Left kidney (tissue), 8 donors: ENCODE results near the gene PSME1. TPM values are rescaled to one million over a fixed set of nuclear protein-coding genes. Genes with fewer than 3 reads are reported as not detected.

Experiments used
- DNase-seq: peaks from one replicate; pipeline ENCODE4 v3.0.0-alpha.2; 2013
- long read RNA-seq, 8 donors: transcript quantifications; one replicate each; lab custom pipeline, GENCODE V29; 2026
- polyA plus RNA-seq: library from polyadenylated mRNA; unstranded; fragments of 120-200 nt; gene quantifications from one replicate; pipeline ENCODE4 v1.2.1, GENCODE V29; 2013; ENCODE audit not compliant: insufficient read length

The PSME1 gene
- polyA plus RNA-seq = 191 TPM
- long read RNA-seq, donor 1, transcript PSME1-201 (11 exons, 1,006 nt) = major isoform, 81 of 166 reads
- long read RNA-seq, donor 1, partial matches to known transcripts = 78 of 166 reads
- long read RNA-seq, donor 1, other reads (novel, unspliced or antisense) = 6 of 166 reads
- long read RNA-seq, donor 2, transcript PSME1-201 (11 exons, 1,006 nt) = major isoform, 75 of 148 reads
- long read RNA-seq, donor 2, partial matches to known transcripts = 68 of 148 reads
- long read RNA-seq, donor 2, other reads (novel, unspliced or antisense) = 0 of 148 reads
- long read RNA-seq, donor 3, transcript PSME1-201 (11 exons, 1,006 nt) = major isoform, 69 of 103 reads
- long read RNA-seq, donor 3, partial matches to known transcripts = 32 of 103 reads
- long read RNA-seq, donor 3, other reads (novel, unspliced or antisense) = 0 of 103 reads
- long read RNA-seq, donor 4, transcript PSME1-201 (11 exons, 1,006 nt) = major isoform, 5 of 39 reads
- long read RNA-seq, donor 4, partial matches to known transcripts = 34 of 39 reads
- long read RNA-seq, donor 4, other reads (novel, unspliced or antisense) = 0 of 39 reads
- long read RNA-seq, donor 5, transcript PSME1-201 (11 exons, 1,006 nt) = major isoform, 142 of 192 reads
- long read RNA-seq, donor 5, partial matches to known transcripts = 27 of 192 reads
- long read RNA-seq, donor 5, other reads (novel, unspliced or antisense) = 16 of 192 reads
- long read RNA-seq, donor 6, transcript PSME1-201 (11 exons, 1,006 nt) = major isoform, 64 of 172 reads
- long read RNA-seq, donor 6, partial matches to known transcripts = 107 of 172 reads
- long read RNA-seq, donor 6, other reads (novel, unspliced or antisense) = 0 of 172 reads
- long read RNA-seq, donor 7, transcript PSME1-201 (11 exons, 1,006 nt) = major isoform, 109 of 241 reads
- long read RNA-seq, donor 7, partial matches to known transcripts = 125 of 241 reads
- long read RNA-seq, donor 7, other reads (novel, unspliced or antisense) = 0 of 241 reads
- long read RNA-seq, donor 8, transcript PSME1-201 (11 exons, 1,006 nt) = major isoform, 35 of 73 reads
- long read RNA-seq, donor 8, partial matches to known transcripts = 27 of 73 reads
- long read RNA-seq, donor 8, other reads (novel, unspliced or antisense) = 7 of 73 reads

GRCh38 chr14:24135834-24136683, at the start of gene PSME1:
Gene PSME1 (plus strand): TSS chr14:24136194. CDS start chr14:24136263, 69 bp downstream.
- DNase-seq = peak; percentile 89

GRCh38 chr14:24087004-24087403, 49.0 kb upstream of the PSME1 start:
- no peak for DNase-seq

DNA sequence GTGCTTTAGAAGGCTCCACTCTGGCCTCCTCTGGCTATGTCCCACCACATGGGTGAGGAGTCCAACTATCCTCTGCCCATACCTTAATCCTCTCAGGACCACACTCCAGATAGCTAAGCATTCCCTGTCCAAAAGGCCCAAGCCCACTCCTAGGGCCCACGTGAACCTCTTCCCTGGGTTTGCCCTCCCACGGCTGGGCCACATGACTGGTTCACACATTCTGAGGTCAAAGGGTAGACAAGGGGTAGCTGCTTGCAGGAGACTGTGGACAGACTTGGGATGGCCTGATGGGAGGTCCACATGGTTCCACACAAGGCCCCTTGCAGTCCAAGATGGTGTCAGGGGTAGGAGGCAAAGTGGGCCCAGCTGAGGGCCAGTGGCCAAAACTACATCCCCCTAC, 47.9 kb upstream of the PSME1 start:
- no peak for DNase-seq

- no peak for DNase-seq
Observed at GRCh38 chr14:24089890-24090289, 46.1 kb upstream of the PSME1 start.

DNA sequence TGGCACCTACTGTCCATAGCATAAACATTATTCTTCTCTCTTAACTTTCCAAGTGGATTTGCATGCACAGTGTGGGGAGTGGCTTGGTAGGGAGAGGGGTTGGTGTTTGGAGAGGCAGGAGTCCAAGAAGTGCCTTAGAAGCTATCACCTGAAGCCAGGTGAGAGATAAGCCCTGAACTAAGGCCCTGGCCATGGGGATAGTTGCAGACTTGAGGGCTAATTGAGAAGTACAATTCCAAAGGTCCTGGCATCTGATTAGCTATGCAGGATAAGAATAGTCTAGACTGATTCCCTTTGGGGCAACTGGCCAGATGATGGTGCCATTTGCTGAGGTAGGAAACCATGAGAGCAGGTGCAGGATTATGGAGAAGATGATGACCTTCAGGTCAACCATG, 43.9 kb upstream of the PSME1 start:
- DNase-seq = no peak

- no peak for DNase-seq
Observed at GRCh38 chr14:24092505-24093206, 43.3 kb upstream of the PSME1 start.

- no peak for DNase-seq
Observed at GRCh38 chr14:24093207-24093900, 42.6 kb upstream of the PSME1 start.

- DNase-seq = peak; percentile 81
Observed at GRCh38 chr14:24093901-24094840, 41.8 kb upstream of the PSME1 start, which contains the start of gene PCK2. Gene PCK2 (plus strand): TSS chr14:24094311. CDS start chr14:24094406, 95 bp downstream.

GRCh38 chr14:24094841-24095270, 41.1 kb upstream of the PSME1 start:
- DNase-seq = no peak

- DNase-seq = peak; percentile 51
Observed at GRCh38 chr14:24095271-24096068, 40.5 kb upstream of the PSME1 start.

DNA sequence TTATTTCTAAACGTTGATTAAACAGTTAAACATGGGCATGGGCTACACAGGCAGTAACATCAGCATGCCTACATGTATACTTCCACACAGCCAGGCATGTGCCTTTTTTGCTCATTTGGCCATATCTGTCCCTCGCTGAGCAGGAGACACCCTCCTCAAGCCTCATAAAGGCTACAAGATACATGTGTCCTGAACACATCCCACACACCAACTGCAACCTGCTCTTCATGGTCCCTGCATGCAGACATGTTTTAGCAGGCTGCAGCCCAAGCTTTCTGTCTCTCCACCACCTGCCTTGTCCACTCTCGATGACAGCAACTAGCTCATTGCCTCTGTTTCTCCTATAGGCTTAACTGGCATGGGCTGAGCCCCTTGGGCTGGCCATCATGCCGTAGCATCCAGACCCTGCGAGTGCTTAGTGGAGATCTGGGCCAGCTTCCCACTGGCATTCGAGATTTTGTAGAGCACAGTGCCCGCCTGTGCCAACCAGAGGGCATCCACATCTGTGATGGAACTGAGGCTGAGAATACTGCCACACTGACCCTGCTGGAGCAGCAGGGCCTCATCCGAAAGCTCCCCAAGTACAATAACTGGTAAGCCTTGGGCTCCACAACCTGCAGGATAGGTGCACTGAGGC, 39.3 kb upstream of the PSME1 start:
- no peak for DNase-seq

GRCh38 chr14:24098229-24098926, 37.6 kb upstream of the PSME1 start:
- DNase-seq = no peak

DNA sequence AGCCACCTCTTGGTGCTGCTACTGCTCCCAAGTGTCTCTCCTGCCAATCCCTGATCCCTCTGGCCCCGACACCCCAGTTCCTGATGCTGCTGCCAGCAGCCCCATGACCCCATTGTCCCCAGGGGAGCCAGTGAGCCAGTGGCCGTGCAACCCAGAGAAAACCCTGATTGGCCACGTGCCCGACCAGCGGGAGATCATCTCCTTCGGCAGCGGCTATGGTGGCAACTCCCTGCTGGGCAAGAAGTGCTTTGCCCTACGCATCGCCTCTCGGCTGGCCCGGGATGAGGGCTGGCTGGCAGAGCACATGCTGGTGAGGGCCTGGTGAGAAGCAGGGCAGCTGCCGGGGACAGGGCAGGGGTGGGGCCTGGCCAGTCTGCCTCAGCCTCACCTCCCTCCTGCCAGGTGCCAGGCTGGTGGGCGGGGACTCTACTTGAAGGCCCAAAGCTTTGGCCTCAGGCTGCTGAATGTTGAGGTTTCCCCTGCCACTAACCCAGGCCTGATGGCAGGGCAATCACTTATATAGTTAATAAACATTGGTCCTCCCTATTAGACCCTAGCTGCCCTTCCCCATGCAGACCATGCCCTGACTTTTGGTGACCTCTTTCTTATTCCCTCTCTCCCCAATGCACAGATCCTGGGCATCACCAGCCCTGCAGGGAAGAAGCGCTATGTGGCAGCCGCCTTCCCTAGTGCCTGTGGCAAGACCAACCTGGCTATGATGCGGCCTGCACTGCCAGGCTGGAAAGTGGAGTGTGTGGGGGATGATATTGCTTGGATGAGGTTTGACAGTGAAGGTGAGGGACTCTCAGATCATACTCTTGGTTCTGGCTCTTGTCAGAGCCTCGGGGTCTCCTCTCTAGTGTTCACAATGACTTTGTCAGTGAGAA, 36.8 kb upstream of the PSME1 start:
- DNase-seq = no peak

- DNase-seq = no peak
Observed at GRCh38 chr14:24100197-24100981, 35.6 kb upstream of the PSME1 start.

DNA sequence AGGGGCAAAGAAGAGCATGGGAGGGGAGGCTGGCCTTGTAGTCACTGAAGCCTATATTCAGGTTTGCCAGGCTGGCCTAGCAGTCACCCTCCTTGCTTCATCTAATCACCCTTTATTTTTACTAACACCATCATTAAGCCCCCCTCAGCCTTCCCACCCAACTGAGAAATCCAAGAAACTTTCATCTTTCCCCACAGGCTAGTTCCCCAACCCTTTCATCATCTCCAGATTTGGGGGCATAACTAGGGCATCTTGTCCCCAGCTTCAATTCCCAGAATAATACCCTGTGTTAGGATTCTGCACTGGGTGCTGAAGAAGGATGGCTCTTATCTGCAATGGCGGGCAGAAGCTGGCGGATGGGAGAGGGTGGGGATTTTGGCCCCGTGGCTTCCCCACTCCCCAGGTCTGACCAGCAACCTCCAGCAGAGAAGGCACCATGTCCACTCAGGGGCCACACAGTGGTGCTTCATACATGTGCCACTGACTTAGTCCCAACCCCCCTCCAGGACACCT, 35.0 kb upstream of the PSME1 start:
- DNase-seq = no peak
